HG03520 (cell line): ENCODE measurements around the gene MRPS24.
"Not testable (repeated sequence)": the region's sequence is repeated elsewhere in the genome, so short reads cannot be mapped to it uniquely, and the experiment has no call there.

Experiments used
- ATAC-seq: cut with Tn5 transposase; IDR thresholded peaks from one replicate; pipeline ENCODE4 v1.9.1; 2021; ENCODE audit warnings: mild to moderate bottlenecking, moderate library complexity; ENCODE audit not compliant: unreplicated experiment

The MRPS24 gene

DNA sequence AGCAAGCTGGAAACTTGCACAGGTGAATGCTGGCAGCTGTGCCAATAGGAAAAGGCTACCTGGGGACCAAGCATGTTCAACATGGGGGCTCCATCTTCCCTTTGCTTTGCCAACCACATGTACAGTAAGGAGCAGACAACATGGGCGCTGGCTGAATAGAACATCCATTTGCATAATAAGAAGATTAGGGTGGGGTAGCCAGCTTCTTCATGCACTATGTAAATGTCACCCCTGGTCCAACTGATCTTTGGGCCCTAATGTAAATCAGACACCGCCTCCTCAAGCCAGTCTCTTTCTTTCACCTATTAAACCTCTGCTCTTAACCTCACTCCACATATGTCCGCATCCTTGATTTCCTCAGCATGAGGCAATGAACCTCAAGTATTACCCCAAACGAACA lies 26.0 kb downstream of the MRPS24 start:
- ATAC-seq, result no peak

GRCh38 chr7:43838201-43838658 lies 31.1 kb downstream of the MRPS24 start:
- no peak for ATAC-seq

DNA sequence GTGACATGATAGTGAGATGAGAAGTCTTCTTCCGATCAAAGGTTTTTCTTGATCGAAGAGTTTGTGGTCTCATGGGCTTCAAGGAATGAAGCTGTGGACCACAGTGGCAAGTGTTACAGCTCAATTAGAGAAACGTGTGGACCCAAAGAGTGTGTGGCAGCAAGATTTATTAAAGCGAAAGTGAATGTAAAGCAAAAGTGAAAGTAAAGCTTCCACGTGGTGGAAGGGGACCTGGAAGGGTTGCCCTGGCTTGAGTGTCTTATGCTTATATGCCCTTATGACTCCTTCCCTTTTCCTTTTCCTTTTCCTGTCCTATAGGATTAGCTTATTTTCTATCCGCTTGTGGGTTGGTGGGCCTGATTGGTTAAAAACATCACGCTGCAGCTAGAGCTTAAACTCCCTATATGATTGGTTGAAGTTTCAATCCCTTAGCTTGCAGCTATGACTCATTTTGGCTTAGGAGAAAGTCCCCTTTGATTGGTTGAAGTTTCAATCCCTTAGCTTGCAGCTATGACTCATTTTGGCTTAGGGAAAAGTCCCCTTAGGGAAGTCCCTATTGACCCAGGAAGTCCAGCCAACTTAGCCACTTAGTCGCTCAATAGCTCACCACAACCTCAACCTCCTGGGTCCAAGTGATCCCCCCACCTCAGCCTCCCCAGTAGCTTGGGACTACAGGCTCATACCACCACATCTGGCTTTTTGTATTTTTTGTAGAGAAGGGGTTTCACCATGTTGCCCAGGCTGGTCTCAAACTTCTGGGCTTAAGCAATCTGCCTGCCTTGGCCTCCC lies 34.7 kb downstream of the MRPS24 start:
- ATAC-seq, result peak; percentile 39

- not testable (repeated sequence) for ATAC-seq
Observed at GRCh38 chr7:43830917-43831316, 38.4 kb downstream of the MRPS24 start.

DNA sequence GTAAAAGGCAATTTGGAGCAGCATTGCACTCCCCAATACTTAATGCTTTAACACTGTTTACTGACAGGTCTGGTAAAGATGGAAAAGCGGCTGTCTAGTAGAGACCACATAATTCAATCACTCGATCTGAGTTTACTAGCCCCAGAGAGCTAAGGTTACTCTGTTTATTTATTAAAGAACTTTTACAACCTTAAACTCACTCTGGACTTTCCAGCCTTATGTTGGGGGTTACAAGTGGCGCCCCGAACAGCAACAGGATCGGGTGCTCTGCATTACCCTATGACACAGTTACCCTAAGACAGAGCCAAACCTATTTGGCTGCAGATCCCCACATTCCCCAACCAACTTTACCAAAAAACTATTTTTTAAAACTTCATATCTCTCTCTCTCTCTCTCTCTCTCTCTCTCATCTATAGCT lies 43.9 kb downstream of the MRPS24 start:
- no peak for ATAC-seq

DNA sequence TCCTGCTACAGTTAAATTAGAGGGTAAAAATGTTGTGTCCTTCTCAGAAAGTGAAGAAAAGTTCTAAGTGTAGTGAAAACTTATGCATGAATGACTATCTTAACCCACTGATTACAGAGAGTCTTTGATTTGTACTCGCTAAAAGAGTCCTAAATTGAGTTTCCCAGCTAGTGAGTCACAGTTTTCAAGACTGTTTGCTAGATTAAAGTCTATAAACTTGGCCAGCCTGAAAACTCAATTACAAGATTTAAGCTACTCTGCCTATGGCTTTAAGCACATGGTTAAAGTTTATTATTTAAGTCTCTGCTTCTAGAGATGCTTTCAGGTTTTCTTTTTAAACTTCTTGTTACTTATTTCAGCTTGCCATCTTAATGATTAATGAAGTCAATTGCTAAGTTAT lies 44.4 kb downstream of the MRPS24 start:
- ATAC-seq, result no peak

DNA sequence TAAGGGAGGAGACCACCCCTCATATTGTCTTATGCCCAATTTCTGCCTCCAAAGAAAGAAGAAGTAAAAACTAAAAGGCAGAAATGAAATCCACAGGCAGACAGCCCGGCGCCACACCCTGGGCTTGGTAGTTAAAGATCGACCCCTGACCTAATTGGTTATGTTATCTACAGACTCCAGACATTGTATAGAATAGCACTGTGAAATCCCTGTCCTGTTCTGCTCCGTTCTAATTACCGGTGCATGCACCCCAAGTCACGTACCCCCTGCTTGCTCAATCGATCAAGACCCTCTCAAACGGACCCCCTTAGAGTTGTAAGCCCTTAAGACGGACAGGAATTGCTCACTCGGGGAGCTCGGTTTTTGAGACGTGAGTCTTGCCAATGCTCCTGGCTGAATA lies 44.8 kb downstream of the MRPS24 start:
- not testable (repeated sequence) for ATAC-seq

DNA sequence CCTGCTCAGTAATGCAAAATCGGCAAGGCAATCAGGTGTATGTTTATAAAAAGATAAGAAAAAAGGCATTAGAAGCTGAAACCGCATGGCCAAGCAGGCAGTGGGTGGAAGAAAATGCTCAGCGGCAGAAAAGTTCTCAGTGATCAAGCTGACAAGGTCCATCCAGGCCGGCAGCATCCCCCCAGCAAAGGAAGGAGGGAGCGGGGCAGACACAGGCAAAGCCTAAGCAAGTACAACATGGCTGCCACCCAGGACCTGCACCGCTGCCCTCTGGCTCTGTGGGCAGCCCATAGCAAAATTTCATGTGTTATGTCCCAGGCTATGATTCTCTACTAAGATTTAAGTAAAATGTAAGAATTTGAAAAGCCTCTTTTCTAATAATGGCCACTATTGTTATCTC lies 45.4 kb downstream of the MRPS24 start:
- ATAC-seq, result no peak

DNA sequence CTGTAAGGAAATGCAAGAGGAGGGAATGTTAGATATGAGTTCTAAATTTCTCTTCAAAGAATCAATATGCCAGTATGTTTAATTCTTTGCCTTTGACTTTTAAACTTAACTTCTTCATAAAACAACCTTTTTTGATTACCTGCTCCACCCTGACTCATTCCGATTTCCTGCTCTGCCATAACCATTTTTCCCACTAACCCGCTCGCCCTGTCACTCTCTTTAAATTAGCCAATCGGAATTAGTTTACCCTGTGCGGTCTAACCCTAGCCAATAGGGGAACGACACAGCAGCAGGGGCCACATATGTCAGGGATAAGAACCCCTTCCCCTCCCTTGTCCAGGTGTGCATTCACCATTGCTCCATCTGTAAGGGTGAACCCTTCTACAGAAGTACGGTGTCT lies 45.9 kb downstream of the MRPS24 start:
- not testable (repeated sequence) for ATAC-seq
